Neural cell (in vitro differentiated cells): ENCODE results near the gene C3.

Experiments
- EZH2 ChIP-seq: fragments of 200-600, 300-800 bp; shearing (Covaris generic), sonication (generic); IDR thresholded peaks from 2 replicates; pipeline ENCODE4 v1.6.1; 2014; ENCODE audit warnings: antibody characterized with exemption, low read length, borderline replicate concordance, mild to moderate bottlenecking; ENCODE audit not compliant: insufficient read depth, poor library complexity, severe bottlenecking
- POLR2AphosphoS5 ChIP-seq: IDR thresholded peaks from 2 replicates; pipeline ENCODE4 v1.6.1; 2012
- RAD21 ChIP-seq: fragments of 450-650 bp; conservative IDR thresholded peaks from 2 replicates; pipeline ENCODE4 v1.6.1; 2014; ENCODE audit warnings: antibody characterized with exemption, mild to moderate bottlenecking, moderate library complexity
- SMC3 ChIP-seq: fragments of 450-650 bp; conservative IDR thresholded peaks from 2 replicates; pipeline ENCODE4 v1.6.1; 2014; ENCODE audit warnings: antibody characterized with exemption, mild to moderate bottlenecking, moderate library complexity; ENCODE audit not compliant: poor library complexity
- TAF1 ChIP-seq: IDR thresholded peaks from 2 replicates; pipeline ENCODE4 v1.6.1; 2012; ENCODE audit warnings: low read depth
- TF ChIP-seq, protein P1 (sequence below): fragments of 450-650 bp; IDR thresholded peaks from 2 replicates; pipeline ENCODE4 v1.5.1; 2014; ENCODE audit warnings: antibody characterized with exemption, mild to moderate bottlenecking, moderate library complexity; ENCODE audit not compliant: poor library complexity, severe bottlenecking

DNA sequence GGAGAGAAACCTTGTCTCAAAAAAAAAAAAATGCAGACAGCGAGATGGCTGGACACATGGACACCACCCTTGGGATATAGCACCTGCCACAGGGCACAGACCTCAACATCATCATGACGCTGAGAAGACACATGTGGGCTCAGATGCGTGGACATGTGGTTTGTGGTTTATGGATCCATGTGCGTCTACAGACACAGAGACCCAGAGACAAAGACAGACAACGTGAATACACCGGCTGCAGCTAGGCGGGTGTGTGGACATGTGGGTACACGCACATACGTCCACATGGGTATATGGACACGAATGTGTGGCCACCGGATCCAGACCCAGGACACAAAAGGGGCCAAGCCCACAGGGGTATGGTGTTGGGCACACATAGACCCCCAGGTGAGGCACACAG lies 51.8 kb downstream of the C3 start:
- TF ChIP-seq EZH2 (no peak), SMC3 (no peak), POLR2AphosphoS5 (no peak), RAD21 (no peak), TAF1 (no peak)
- TF ChIP-seq, protein P1, sequence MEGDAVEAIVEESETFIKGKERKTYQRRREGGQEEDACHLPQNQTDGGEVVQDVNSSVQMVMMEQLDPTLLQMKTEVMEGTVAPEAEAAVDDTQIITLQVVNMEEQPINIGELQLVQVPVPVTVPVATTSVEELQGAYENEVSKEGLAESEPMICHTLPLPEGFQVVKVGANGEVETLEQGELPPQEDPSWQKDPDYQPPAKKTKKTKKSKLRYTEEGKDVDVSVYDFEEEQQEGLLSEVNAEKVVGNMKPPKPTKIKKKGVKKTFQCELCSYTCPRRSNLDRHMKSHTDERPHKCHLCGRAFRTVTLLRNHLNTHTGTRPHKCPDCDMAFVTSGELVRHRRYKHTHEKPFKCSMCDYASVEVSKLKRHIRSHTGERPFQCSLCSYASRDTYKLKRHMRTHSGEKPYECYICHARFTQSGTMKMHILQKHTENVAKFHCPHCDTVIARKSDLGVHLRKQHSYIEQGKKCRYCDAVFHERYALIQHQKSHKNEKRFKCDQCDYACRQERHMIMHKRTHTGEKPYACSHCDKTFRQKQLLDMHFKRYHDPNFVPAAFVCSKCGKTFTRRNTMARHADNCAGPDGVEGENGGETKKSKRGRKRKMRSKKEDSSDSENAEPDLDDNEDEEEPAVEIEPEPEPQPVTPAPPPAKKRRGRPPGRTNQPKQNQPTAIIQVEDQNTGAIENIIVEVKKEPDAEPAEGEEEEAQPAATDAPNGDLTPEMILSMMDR, result no peak
